ENCODE measurements around the gene NTRK1. TPM values are rescaled to one million over a fixed set of nuclear protein-coding genes. Genes with fewer than 3 reads are reported as not detected.

The NTRK1 gene
- total RNA-seq, result under 1 TPM in 2 of 4 donors, not detected in 2; 0.09 to 0.57 TPM

GRCh38 chr1:156860628-156861423 is at the start of gene NTRK1:
TSS of gene NTRK1 (plus strand) at chr1:156860865. CDS start at chr1:156860935, 70 bp downstream.
- 25% methylated on average over 4 of the region's 69 CpGs; no CpG with 5 or more reads in 1 of the 2 donors for WGBS, 2 donors
- Histone ChIP-seq H3K9me3 (no peaks in the 10 kb centered on the region), H3K36me3 (no peaks in the 10 kb centered on the region), H3K27ac (no peak within 1 kb of the TSS), H3K27me3 (peaks cover 8 to 96% (median 23%) of the 10 kb centered on the region in 4 donors), H3K4me1 (peaks cover 24 to 32% (median 28%) of the 10 kb centered on the region in 3 donors), H3K4me3 (peak within 1 kb of the TSS; percentile 4 to 61 (median 30))
- no peak for TF ChIP-seq CTCF (IDR thresholded peaks at IDR 0.05)
- no peak for TF ChIP-seq POLR2A (IDR thresholded peaks at IDR 0.05)
- intact Hi-C loops (cut with DNase I), result no loop called here
- DNase-seq, result no peak

- H3K4me1 ChIP-seq, result peaks cover 12 to 49% (median 28%) of the 10 kb centered on the region in 3 donors
- intact Hi-C loops (cut with DNase I), result no loop called here
- no peak for DNase-seq
- no peaks in the 10 kb centered on the region for H3K9me3 ChIP-seq
- H3K27me3 ChIP-seq, result peaks cover 0 to 13% (median 0%) of the 10 kb centered on the region in 4 donors
- no peak overlapping the region for H3K27ac ChIP-seq
- no peaks in the 10 kb centered on the region for H3K36me3 ChIP-seq
- no peak for TF ChIP-seq POLR2A (IDR thresholded peaks at IDR 0.05)
- TF ChIP-seq CTCF (IDR thresholded peaks at IDR 0.05), result no peak
- H3K4me3 ChIP-seq, result no peak overlapping the region
- WGBS, 2 donors, result 68 to 72% methylated on average over 4 of the region's 4 CpGs
Observed at GRCh38 chr1:156811168-156811567, 49.5 kb upstream of the NTRK1 start.

GRCh38 chr1:156812293-156812990 is 48.2 kb upstream of the NTRK1 start:
- 89 to 95% methylated on average over 10 of the region's 10 CpGs for WGBS, 2 donors
- no peak overlapping the region for H3K4me3 ChIP-seq
- TF ChIP-seq CTCF (IDR thresholded peaks at IDR 0.05) (no peak), POLR2A (IDR thresholded peaks at IDR 0.05) (no peak)
- DNase-seq, result no peak
- peaks cover 12 to 47% (median 21%) of the 10 kb centered on the region in 3 donors for H3K4me1 ChIP-seq
- intact Hi-C loops (cut with DNase I), result no loop called here
- no peak overlapping the region for H3K27ac ChIP-seq
- peaks cover 0 to 13% (median 0%) of the 10 kb centered on the region in 4 donors for H3K27me3 ChIP-seq
- no peaks in the 10 kb centered on the region for H3K9me3 ChIP-seq
- H3K36me3 ChIP-seq, result no peaks in the 10 kb centered on the region

GRCh38 chr1:156813298-156813697 is 47.4 kb upstream of the NTRK1 start:
- H3K4me3 ChIP-seq, result peak overlapping the region; percentile 36 to 66 (median 51)
- H3K27me3 ChIP-seq, result peaks cover 0 to 13% (median 0%) of the 10 kb centered on the region in 4 donors
- H3K4me1 ChIP-seq, result peaks cover 12 to 45% (median 21%) of the 10 kb centered on the region in 3 donors
- H3K9me3 ChIP-seq, result no peaks in the 10 kb centered on the region
- H3K27ac ChIP-seq, result peak overlapping the region in 2 of 4 donors; percentile 47 to 81
- no peak for DNase-seq
- TF ChIP-seq POLR2A (IDR thresholded peaks at IDR 0.05) (no peak), CTCF (IDR thresholded peaks at IDR 0.05) (no peak)
- intact Hi-C loops (cut with DNase I), result no loop called here
- WGBS, 2 donors, result 46 to 53% methylated on average over 9 to 10 of the region's 10 CpGs
- no peaks in the 10 kb centered on the region for H3K36me3 ChIP-seq

All from esophagus squamous epithelium (tissue), 5 donors.